OCI-LY7 (cell line): Measurements from ENCODE around the gene DGCR2. TPM values are rescaled to one million over a fixed set of nuclear protein-coding genes. Genes with fewer than 3 reads are reported as not detected.

Experiments used
- BruUV-seq: library from RNA; stranded (reverse); fragments of 400-500 nt; replicated peaks from 2 replicates; lab custom pipeline; 2021; lab: Mats Ljungman, UMichigan
- CTCF ChIA-PET: fragments of 300-600 bp; sonication (Branson Sonifier 250); formaldehyde crosslinking; loops from one replicate; lab custom pipeline; 2022; ENCODE audit warnings: antibody characterized with exemption; ENCODE audit not compliant: unreplicated experiment; lab: Charles Lee
- POLR2A ChIA-PET: fragments of 300-600 bp; sonication (Branson Sonifier 250); formaldehyde crosslinking; loops from one replicate; lab custom pipeline; 2022; ENCODE audit warnings: antibody characterized with exemption; lab: Charles Lee
- DNase-seq: peaks from one replicate; pipeline ENCODE4 v3.0.0-alpha.2; 2015; ENCODE audit warnings: low spot score
- H2AFZ ChIP-seq: fragments of 200-600 bp; sonication (generic), shearing (Covaris generic); 2 replicates; pipeline ENCODE4 v1.6.1; 2014; ENCODE audit warnings: mild to moderate bottlenecking, antibody characterized with exemption, low read length, moderate library complexity
- H3K27ac ChIP-seq: fragments of 200-600 bp; sonication (generic); 2 replicates; pipeline ENCODE4 v1.5.1; 2014; ENCODE audit warnings: mixed run types, low read depth, mild to moderate bottlenecking, moderate library complexity, low read length, inconsistent platforms; ENCODE audit not compliant: poor library complexity, severe bottlenecking
- H3K36me3 ChIP-seq: fragments of 200-600 bp; sonication (generic); 2 replicates; pipeline ENCODE4 v1.6.1; 2014; ENCODE audit warnings: mild to moderate bottlenecking, antibody characterized with exemption, low read length, moderate library complexity, mixed read lengths; ENCODE audit not compliant: insufficient read depth
- H3K4me1 ChIP-seq: fragments of 200-600 bp; sonication (generic); 2 replicates; pipeline ENCODE4 v1.5.1; 2014; ENCODE audit warnings: mild to moderate bottlenecking, low read length; ENCODE audit not compliant: insufficient read depth, poor library complexity, severe bottlenecking
- H3K4me2 ChIP-seq: fragments of 200-600 bp; sonication (generic); 2 replicates; pipeline ENCODE4 v1.6.1; 2014; ENCODE audit warnings: mild to moderate bottlenecking, low read length
- H3K4me3 ChIP-seq: fragments of 200-600 bp; sonication (generic); 2 replicates; pipeline ENCODE4 v1.5.1; 2014; ENCODE audit warnings: mild to moderate bottlenecking, low read depth, low read length; ENCODE audit not compliant: poor library complexity, severe bottlenecking
- H3K79me2 ChIP-seq: fragments of 200-600 bp; sonication (generic); 2 replicates; pipeline ENCODE4 v1.6.1; 2016; ENCODE audit warnings: low read depth, mild to moderate bottlenecking, low read length, moderate library complexity, mixed read lengths; ENCODE audit not compliant: insufficient read depth
- H3K9me2 ChIP-seq: fragments of 200-600 bp; sonication (generic); 2 replicates; pipeline ENCODE4 v1.6.1; 2016; ENCODE audit warnings: mild to moderate bottlenecking, low read length, mixed read lengths; ENCODE audit not compliant: insufficient read depth
- H3K9me3 ChIP-seq: fragments of 200-600 bp; sonication (generic); 2 replicates; pipeline ENCODE4 v1.6.1; 2014; ENCODE audit warnings: mild to moderate bottlenecking, mixed run types, low read length, mixed read lengths
- H4K20me1 ChIP-seq: fragments of 200-600 bp; sonication (generic); 2 replicates; pipeline ENCODE4 v1.6.1; 2014; ENCODE audit warnings: mild to moderate bottlenecking, antibody characterized with exemption, low read length, moderate library complexity, mixed read lengths; ENCODE audit not compliant: insufficient read depth
- EZH2phosphoT487 ChIP-seq: fragments of 200-600 bp; sonication (generic); IDR thresholded peaks from 2 replicates; pipeline ENCODE4 v1.6.1; 2018; ENCODE audit warnings: low read depth, borderline replicate concordance, mild to moderate bottlenecking, mixed run types, antibody characterized with exemption, low read length, moderate library complexity, mixed read lengths
- intact Hi-C: fragments of 100-400 bp; cut with micrococcal nuclease; formaldehyde crosslinking; loops from one replicate; pipeline ENCODE4 v1.10.0; 2022; ENCODE audit not compliant: unreplicated experiment
- total RNA-seq, 2 experiments: library from RNA; depleted of rRNA in 1 of 2; stranded (reverse); fragments of >200 nt in 1 of 2; shearing (Covaris generic) in 1 of 2; gene quantifications; 2 replicates each; pipeline ENCODE4 v1.2.3, GENCODE V29; 2014 to 2022
- TF ChIP-seq, protein P1 (sequence below): fragments of 200-600 bp; sonication (generic); conservative IDR thresholded peaks from 2 replicates; pipeline ENCODE4 v1.5.1; 2014; ENCODE audit warnings: mild to moderate bottlenecking, antibody characterized with exemption, low read length, moderate library complexity, mixed read lengths

DGCR2 gene
- total RNA-seq, 2 experiments from 2014 or later: 27.6 to 29.7 TPM

DNA sequence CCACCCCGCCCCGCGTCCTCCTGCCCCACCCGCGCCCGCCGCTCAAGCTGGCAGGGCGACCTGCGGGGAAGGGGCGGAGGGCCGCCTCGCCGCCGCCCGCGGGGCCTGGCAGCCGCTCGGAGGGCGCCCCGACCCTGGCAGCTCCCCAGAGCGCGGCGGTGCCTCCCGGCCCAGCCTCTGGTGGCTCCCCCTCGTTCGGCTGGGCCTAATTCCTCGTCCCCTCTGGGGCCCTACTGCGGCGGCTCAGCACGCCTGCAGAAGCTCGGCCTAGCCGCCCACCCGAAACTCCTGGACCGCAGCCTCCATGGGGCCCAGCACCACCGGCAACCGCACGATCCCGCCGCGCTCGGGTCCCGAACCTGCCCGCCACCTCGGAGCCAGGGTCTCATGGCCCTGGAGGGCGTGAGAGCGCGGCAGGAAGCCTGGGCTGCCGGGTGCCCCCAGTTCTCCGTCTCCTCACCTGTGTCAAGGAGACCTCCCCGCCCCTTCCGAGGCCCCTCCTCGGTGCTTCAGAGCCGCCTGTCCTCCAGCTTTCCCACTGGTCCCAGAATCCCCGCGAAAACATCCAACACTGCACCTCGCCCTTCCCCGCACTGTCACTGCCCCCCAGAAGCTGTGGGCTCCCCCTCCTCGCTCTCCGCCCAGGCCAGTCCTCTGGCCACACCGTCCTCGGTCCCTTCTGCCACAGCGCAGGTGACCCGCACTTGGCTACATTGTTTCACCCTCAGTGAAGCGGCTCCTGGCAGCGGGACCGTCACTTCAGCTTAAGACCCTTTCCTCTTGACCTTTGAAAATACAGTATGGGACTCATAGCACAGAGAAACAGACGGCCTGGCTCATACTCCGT is 28.5 kb upstream of the DGCR2 start:
- no TSS peak for BruUV-seq
- Histone ChIP-seq H3K4me3 (no peak overlapping the region), H3K4me2 (no peak overlapping the region), H3K27ac (no peak overlapping the region), H4K20me1 (no peaks in the 10 kb centered on the region), H3K4me1 (no peaks in the 10 kb centered on the region), H3K36me3 (no peaks in the 10 kb centered on the region), H2AFZ (no peak overlapping the region), H3K9me2 (no peaks in the 10 kb centered on the region), H3K9me3 (no peaks in the 10 kb centered on the region), H3K79me2 (no peaks in the 10 kb centered on the region)
- DNase-seq: no peak
- ChIA-PET POLR2A (no interaction called here), CTCF (no interaction called here)
- TF ChIP-seq, protein P1, sequence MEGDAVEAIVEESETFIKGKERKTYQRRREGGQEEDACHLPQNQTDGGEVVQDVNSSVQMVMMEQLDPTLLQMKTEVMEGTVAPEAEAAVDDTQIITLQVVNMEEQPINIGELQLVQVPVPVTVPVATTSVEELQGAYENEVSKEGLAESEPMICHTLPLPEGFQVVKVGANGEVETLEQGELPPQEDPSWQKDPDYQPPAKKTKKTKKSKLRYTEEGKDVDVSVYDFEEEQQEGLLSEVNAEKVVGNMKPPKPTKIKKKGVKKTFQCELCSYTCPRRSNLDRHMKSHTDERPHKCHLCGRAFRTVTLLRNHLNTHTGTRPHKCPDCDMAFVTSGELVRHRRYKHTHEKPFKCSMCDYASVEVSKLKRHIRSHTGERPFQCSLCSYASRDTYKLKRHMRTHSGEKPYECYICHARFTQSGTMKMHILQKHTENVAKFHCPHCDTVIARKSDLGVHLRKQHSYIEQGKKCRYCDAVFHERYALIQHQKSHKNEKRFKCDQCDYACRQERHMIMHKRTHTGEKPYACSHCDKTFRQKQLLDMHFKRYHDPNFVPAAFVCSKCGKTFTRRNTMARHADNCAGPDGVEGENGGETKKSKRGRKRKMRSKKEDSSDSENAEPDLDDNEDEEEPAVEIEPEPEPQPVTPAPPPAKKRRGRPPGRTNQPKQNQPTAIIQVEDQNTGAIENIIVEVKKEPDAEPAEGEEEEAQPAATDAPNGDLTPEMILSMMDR: no peak
- no peak for TF ChIP-seq EZH2phosphoT487
- intact Hi-C loops: no loop called here

DNA sequence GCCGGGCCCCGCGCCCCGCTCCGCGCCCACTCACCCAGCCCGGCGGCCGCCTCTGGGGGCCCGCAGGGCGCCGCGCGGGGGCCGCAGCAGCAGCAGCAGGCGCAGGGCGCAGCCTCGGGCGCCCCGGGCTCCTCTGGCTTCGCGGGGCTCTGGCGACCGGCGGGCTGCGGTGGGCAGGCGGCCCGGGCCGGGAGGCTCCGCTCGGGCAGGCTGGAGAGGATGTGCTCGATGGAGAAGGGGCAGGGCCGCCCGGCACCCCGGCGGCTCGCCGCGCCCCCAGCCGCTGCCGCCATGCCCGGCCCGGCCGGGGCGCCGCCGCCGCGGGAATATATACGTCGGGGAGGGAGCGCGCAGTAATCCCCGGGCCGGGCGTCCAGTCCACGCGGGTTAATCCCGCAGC is 27.8 kb upstream of the DGCR2 start, which contains the start of gene GSC2:
GSC2 (minus strand) TSS at position 302 of the 400 bp plus-strand sequence; CDS start at position 293, 9 bp downstream.
- H3K4me3 ChIP-seq: no peak within 1 kb of the TSS
- intact Hi-C loops: loop anchor here (10.0 kb wide), 1 partner anchor 285 kb away; the partner anchor contains the start of genes HIRA and MRPL40

More for the DNA sequence above, 27.8 kb upstream of the DGCR2 start, which contains the start of gene GSC2:
- Histone ChIP-seq H3K79me2 (no peaks in the 10 kb centered on the region), H3K9me2 (no peaks in the 10 kb centered on the region), H3K4me2 (no peak within 1 kb of the TSS), H4K20me1 (no peaks in the 10 kb centered on the region), H2AFZ (no peak within 1 kb of the TSS), H3K4me1 (no peaks in the 10 kb centered on the region), H3K9me3 (no peaks in the 10 kb centered on the region), H3K27ac (no peak within 1 kb of the TSS), H3K36me3 (no peaks in the 10 kb centered on the region)
- BruUV-seq: no TSS peak
- POLR2A ChIA-PET: no interaction called here
- CTCF ChIA-PET: no interaction called here
- DNase-seq: no peak
- no peak for TF ChIP-seq EZH2phosphoT487
- TF ChIP-seq, protein P1: no peak
